GM12878 (cell line): ENCODE measurements around the gene NUFIP1. TPM values are rescaled to one million over a fixed set of nuclear protein-coding genes. Genes with fewer than 3 reads are reported as not detected.

Experiments used
- ATAC-seq: fragments of 200-7000 bp; cut with Tn5 transposase; 3 replicates; pipeline ENCODE4 v1.9.1; 2020; ENCODE audit warnings: mild to moderate bottlenecking, moderate library complexity
- BruUV-seq: library from RNA; stranded (reverse); fragments of 400-500 nt; replicated peaks from 2 replicates; lab custom pipeline; 2021; lab: Mats Ljungman, UMichigan
- CTCF ChIA-PET: fragments of 300-600 bp; sonication (Branson Sonifier 250); formaldehyde crosslinking; extraction: SDS; loops from one replicate; lab custom pipeline; 2021; ENCODE audit warnings: inconsistent platforms; lab: Yijun Ruan, JAX
- POLR2A ChIA-PET: fragments of 350-600 bp; formaldehyde crosslinking; extraction: SDS; loops from one replicate; lab custom pipeline; 2021; ENCODE audit warnings: inconsistent platforms; lab: Charles Lee
- RAD21 ChIA-PET: fragments of 300-600 bp; sonication (Branson Sonifier 250); formaldehyde crosslinking; loops from one replicate; lab custom pipeline; 2023; ENCODE audit warnings: antibody characterized with exemption; ENCODE audit not compliant: unreplicated experiment; lab: Charles Lee
- SMC1A ChIA-PET: fragments of 300-600 bp; sonication (Branson Sonifier 250); formaldehyde crosslinking; loops from one replicate; lab custom pipeline; 2023; ENCODE audit not compliant: unreplicated experiment, uncharacterized antibody; lab: Charles Lee
- DNase-seq: peaks from one replicate; pipeline ENCODE4 v3.0.0-alpha.2; 2011; ENCODE audit warnings: low read depth, low spot score
- FAIRE-seq: peaks from 3 replicates; lab custom pipeline; 2011; peaks lifted over from hg19 to GRCh38; lab: Jason Lieb, UNC
- H2AFZ ChIP-seq: 2 replicates; pipeline ENCODE4 v1.6.0; 2011; ENCODE audit warnings: low read depth, low read length, control low read depth; ENCODE audit not compliant: control insufficient read depth
- H3K27ac ChIP-seq: 2 replicates; pipeline ENCODE4 v1.5.1; 2011; ENCODE audit warnings: control low read depth; ENCODE audit not compliant: control insufficient read depth, insufficient read depth
- H3K27me3 ChIP-seq, 2 experiments: replicated peaks in 1 of 2; 2 replicates each; pipeline versions ENCODE4 v1.6.0 to v1.6.1; 2011; ENCODE audit warnings: low read length in 1 of 2; ENCODE audit not compliant: control insufficient read depth in 2 of 2, insufficient read depth in 2 of 2
- H3K36me3 ChIP-seq, 2 experiments: 2 replicates each; pipeline ENCODE4 v1.5.1; 2011; ENCODE audit warnings: low read length in 1 of 2; ENCODE audit not compliant: control insufficient read depth in 2 of 2, insufficient read depth in 2 of 2
- H3K4me1 ChIP-seq: 2 replicates; pipeline ENCODE4 v1.6.1; 2011; ENCODE audit warnings: mild to moderate bottlenecking, low read length, moderate library complexity, mixed read lengths; ENCODE audit not compliant: control insufficient read depth, insufficient read depth
- H3K4me2 ChIP-seq: 2 replicates; pipeline ENCODE4 v1.6.0; 2011; ENCODE audit warnings: control low read depth; ENCODE audit not compliant: control insufficient read depth, insufficient read depth
- H3K4me3 ChIP-seq: fragments of 200-600 bp; sonication (generic); 2 replicates; pipeline ENCODE4 v1.5.1; 2016
- H3K79me2 ChIP-seq: 2 replicates; pipeline ENCODE4 v1.6.0; 2011; ENCODE audit warnings: low read length; ENCODE audit not compliant: control insufficient read depth, insufficient read depth
- H3K9ac ChIP-seq: 2 replicates; pipeline ENCODE4 v1.8.0; 2011; ENCODE audit warnings: low read length, control low read depth, mixed read lengths; ENCODE audit not compliant: control insufficient read depth, insufficient read depth
- H3K9me3 ChIP-seq: replicated peaks from 3 replicates; pipeline ENCODE4 v1.5.1; 2011; ENCODE audit warnings: mild to moderate bottlenecking, low read length; ENCODE audit not compliant: control insufficient read depth, insufficient read depth
- H4K20me1 ChIP-seq: 2 replicates; pipeline ENCODE4 v1.6.0; 2011; ENCODE audit not compliant: control insufficient read depth, insufficient read depth
- BACH1 ChIP-seq: fragments of 450-650 bp; IDR thresholded peaks from 2 replicates; pipeline ENCODE4 v1.6.1; 2017; ENCODE audit warnings: mild to moderate bottlenecking, borderline replicate concordance
- EED ChIP-seq: sonication (generic); IDR thresholded peaks from 2 replicates; pipeline ENCODE4 v1.6.1; 2016; ENCODE audit warnings: antibody characterized with exemption, low read depth
- MTA3 ChIP-seq: IDR thresholded peaks from 2 replicates; pipeline ENCODE4 v1.6.1; 2012; ENCODE audit warnings: low read length, inconsistent platforms, borderline replicate concordance
- NFXL1 ChIP-seq: fragments of 450-650 bp; IDR thresholded peaks from 2 replicates; pipeline ENCODE4 v1.6.1; 2017; ENCODE audit warnings: antibody characterized with exemption, mild to moderate bottlenecking, borderline replicate concordance
- RAD51 ChIP-seq: fragments of 450-650 bp; IDR thresholded peaks from 2 replicates; pipeline ENCODE4 v1.6.1; 2016; ENCODE audit warnings: moderate library complexity, mild to moderate bottlenecking, inconsistent platforms
- RUNX3 ChIP-seq: IDR thresholded peaks from 2 replicates; pipeline ENCODE4 v1.6.1; 2012; ENCODE audit warnings: low read length, inconsistent platforms
- TCF12 ChIP-seq: IDR thresholded peaks from 2 replicates; pipeline ENCODE4 v1.6.1; 2011; ENCODE audit warnings: low read depth, mild to moderate bottlenecking, low read length
- TCF3 ChIP-seq: IDR thresholded peaks from 2 replicates; pipeline ENCODE4 v1.6.1; 2012; ENCODE audit warnings: low read depth, mild to moderate bottlenecking, low read length, borderline replicate concordance; ENCODE audit not compliant: insufficient read depth
- ZBED1 ChIP-seq: IDR thresholded peaks from 2 replicates; pipeline ENCODE4 v1.6.1; 2016; ENCODE audit warnings: borderline replicate concordance
- ZNF384 ChIP-seq: IDR thresholded peaks from 2 replicates; pipeline ENCODE4 v1.6.1; 2012; ENCODE audit warnings: low read depth, mild to moderate bottlenecking, low read length, improper control_type of control experiment, borderline replicate concordance
- ZNF622 ChIP-seq: fragments of 450-650 bp; IDR thresholded peaks from 2 replicates; pipeline ENCODE4 v1.6.1; 2017; ENCODE audit warnings: mild to moderate bottlenecking, inconsistent platforms
- WGBS: methylation state at CpG from one replicate; pipeline ENCODE4 v1.1.6; 2016; ENCODE audit warnings: low lambda C conversion rate; ENCODE audit not compliant: insufficient replicate concordance, insufficient coverage; ENCODE audit errors: missing lambda C conversion rate; 5-methylcytosine and 5-hydroxymethylcytosine counted together
- in situ Hi-C: fragments of 300-500 bp; cut with MboI; formaldehyde crosslinking; loops from 9 replicates; pipeline ENCODE4 v1.14.3; 2018; ENCODE audit warnings: mixed read lengths
- intact Hi-C: fragments of 100-400 bp; cut with micrococcal nuclease; formaldehyde crosslinking; loops from one replicate; pipeline ENCODE4 v1.14.2; 2022; ENCODE audit not compliant: unreplicated experiment
- polyA plus RNA-seq, 11 experiments: library from polyadenylated mRNA; depleted of rRNA in 4 of 11; unstranded in 6 of 11; stranded (reverse) in 5 of 11; fragments of >200 nt; fragmentation: Nextera tagmentation in 4 of 11; fragmentation: Illumina TruSeq in 1 of 11; extraction: Ambion mirVana in 4 of 11; extraction: Trizol in 1 of 11; gene quantifications; 1 replicate in 1 of 11; 2 replicates in 10 of 11; pipeline versions ENCODE4 v1.2.1 to v1.2.3, GENCODE V29; 2011 to 2016; ENCODE audit warnings: inconsistent platforms in 2 of 11, missing spikeins in 2 of 11, low read depth in 1 of 11
- total RNA-seq, 4 experiments: library from RNA; depleted of rRNA in 3 of 4; stranded (reverse); fragments of >200 nt in 3 of 4; fragmentation: Illumina TruSeq in 1 of 4; extraction: Trizol in 1 of 4; gene quantifications; 2 replicates each; pipeline versions ENCODE4 v1.2.1 to v1.2.3, GENCODE V29; 2013 to 2021
- TF ChIP-seq, protein P1 (sequence below): fragments of 450-650 bp; IDR thresholded peaks from 2 replicates; pipeline ENCODE4 v1.6.1; 2017; ENCODE audit warnings: borderline replicate concordance
- TF ChIP-seq, protein P2 (sequence below): IDR thresholded peaks from 2 replicates; pipeline ENCODE4 v1.6.1; 2011; ENCODE audit warnings: borderline replicate concordance, low read depth, mild to moderate bottlenecking, moderate library complexity, low read length; ENCODE audit not compliant: insufficient read depth, poor library complexity, severe bottlenecking
- TF ChIP-seq, protein P3 (sequence below): IDR thresholded peaks from 2 replicates; pipeline ENCODE4 v1.6.1; 2011; ENCODE audit warnings: low read depth, mild to moderate bottlenecking, low read length, moderate library complexity, borderline replicate concordance; ENCODE audit errors: extremely low read depth
- TF ChIP-seq, protein P4 (sequence below): fragments of 450-650 bp; formaldehyde crosslinking; IDR thresholded peaks from 2 replicates; pipeline ENCODE4 v1.5.0; 2022; ENCODE audit warnings: mild to moderate bottlenecking, missing genetic modification characterization
- TF ChIP-seq, protein P5 (sequence below): IDR thresholded peaks from 2 replicates; pipeline ENCODE4 v1.6.1; 2012; ENCODE audit warnings: low read length, inconsistent platforms

The NUFIP1 gene
- total and polyA plus RNA-seq, 10 of the 15 experiments (the other 5 are each of a cell fraction or from before 2014, with no cell fraction given), result 2.5 to 11.2 (median 7.0) TPM

DNA sequence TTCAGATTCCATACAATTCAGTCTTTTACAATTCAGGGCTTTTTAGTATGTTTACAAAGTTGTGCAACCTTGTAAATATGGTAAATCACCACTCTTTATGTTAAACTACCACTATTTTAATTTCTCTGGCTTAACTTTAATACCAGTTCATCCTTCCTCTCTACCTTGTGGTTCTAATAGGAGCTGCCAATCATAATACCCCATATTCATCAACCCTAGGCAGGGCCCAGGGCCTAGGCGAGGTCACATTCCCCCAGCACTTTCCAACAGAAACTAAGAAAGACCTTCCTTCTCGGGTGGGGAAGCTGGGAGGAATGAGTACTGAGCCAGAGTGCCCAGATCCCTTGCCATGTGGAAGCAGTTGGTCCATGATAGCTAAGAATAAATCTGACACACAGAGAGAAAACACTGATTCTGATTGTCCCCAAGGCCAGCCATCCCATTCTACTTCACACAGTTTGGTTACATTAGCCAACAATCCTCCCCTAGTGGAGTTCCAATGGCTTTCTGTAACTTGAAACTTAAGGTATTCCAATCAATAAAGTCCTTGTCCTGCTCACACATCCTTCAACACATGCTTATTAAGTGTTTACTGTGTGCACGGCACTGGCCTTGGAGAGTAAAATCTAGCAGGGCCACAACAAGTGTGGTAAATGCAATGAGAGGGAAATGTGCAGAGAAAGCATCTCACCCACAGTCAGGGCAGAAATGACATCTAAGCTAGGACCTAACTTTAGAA, 76.8 kb downstream of the NUFIP1 start:
- no peak for DNase-seq
- RAD21 ChIA-PET, result no interaction called here
- FAIRE-seq, result no peak

More for the DNA sequence above, 76.8 kb downstream of the NUFIP1 start:
- 29% methylated on average over 3 of the region's 3 CpGs for WGBS
- no peaks in the 10 kb centered on the region for H4K20me1 ChIP-seq
- no peaks in the 10 kb centered on the region for H3K79me2 ChIP-seq
- ATAC-seq, result no peak
- no peak overlapping the region for H2AFZ ChIP-seq
- no peak for TF ChIP-seq BACH1
- TF ChIP-seq, protein P1, sequence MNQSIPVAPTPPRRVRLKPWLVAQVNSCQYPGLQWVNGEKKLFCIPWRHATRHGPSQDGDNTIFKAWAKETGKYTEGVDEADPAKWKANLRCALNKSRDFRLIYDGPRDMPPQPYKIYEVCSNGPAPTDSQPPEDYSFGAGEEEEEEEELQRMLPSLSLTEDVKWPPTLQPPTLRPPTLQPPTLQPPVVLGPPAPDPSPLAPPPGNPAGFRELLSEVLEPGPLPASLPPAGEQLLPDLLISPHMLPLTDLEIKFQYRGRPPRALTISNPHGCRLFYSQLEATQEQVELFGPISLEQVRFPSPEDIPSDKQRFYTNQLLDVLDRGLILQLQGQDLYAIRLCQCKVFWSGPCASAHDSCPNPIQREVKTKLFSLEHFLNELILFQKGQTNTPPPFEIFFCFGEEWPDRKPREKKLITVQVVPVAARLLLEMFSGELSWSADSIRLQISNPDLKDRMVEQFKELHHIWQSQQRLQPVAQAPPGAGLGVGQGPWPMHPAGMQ, result no peak
- TF ChIP-seq TCF12, result no peak
- no peak for TF ChIP-seq RUNX3
- no peak for TF ChIP-seq MTA3
- TF ChIP-seq NFXL1, result no peak
- TF ChIP-seq, protein P2, sequence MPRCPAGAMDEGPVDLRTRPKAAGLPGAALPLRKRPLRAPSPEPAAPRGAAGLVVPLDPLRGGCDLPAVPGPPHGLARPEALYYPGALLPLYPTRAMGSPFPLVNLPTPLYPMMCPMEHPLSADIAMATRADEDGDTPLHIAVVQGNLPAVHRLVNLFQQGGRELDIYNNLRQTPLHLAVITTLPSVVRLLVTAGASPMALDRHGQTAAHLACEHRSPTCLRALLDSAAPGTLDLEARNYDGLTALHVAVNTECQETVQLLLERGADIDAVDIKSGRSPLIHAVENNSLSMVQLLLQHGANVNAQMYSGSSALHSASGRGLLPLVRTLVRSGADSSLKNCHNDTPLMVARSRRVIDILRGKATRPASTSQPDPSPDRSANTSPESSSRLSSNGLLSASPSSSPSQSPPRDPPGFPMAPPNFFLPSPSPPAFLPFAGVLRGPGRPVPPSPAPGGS, result no peak
- TF ChIP-seq, protein P3, sequence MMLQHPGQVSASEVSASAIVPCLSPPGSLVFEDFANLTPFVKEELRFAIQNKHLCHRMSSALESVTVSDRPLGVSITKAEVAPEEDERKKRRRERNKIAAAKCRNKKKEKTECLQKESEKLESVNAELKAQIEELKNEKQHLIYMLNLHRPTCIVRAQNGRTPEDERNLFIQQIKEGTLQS, result no peak
- TF ChIP-seq ZNF384, result no peak
- TF ChIP-seq, protein P4, sequence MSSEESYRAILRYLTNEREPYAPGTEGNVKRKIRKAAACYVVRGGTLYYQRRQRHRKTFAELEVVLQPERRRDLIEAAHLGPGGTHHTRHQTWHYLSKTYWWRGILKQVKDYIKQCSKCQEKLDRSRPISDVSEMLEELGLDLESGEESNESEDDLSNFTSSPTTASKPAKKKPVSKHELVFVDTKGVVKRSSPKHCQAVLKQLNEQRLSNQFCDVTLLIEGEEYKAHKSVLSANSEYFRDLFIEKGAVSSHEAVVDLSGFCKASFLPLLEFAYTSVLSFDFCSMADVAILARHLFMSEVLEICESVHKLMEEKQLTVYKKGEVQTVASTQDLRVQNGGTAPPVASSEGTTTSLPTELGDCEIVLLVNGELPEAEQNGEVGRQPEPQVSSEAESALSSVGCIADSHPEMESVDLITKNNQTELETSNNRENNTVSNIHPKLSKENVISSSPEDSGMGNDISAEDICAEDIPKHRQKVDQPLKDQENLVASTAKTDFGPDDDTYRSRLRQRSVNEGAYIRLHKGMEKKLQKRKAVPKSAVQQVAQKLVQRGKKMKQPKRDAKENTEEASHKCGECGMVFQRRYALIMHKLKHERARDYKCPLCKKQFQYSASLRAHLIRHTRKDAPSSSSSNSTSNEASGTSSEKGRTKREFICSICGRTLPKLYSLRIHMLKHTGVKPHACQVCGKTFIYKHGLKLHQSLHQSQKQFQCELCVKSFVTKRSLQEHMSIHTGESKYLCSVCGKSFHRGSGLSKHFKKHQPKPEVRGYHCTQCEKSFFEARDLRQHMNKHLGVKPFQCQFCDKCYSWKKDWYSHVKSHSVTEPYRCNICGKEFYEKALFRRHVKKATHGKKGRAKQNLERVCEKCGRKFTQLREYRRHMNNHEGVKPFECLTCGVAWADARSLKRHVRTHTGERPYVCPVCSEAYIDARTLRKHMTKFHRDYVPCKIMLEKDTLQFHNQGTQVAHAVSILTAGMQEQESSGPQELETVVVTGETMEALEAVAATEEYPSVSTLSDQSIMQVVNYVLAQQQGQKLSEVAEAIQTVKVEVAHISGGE, result no peak
- no peak for TF ChIP-seq RAD51
- no peak for TF ChIP-seq EED
- no peak for TF ChIP-seq TCF3
- TF ChIP-seq ZBED1, result no peak
- TF ChIP-seq ZNF622, result no peak
- TF ChIP-seq, protein P5, sequence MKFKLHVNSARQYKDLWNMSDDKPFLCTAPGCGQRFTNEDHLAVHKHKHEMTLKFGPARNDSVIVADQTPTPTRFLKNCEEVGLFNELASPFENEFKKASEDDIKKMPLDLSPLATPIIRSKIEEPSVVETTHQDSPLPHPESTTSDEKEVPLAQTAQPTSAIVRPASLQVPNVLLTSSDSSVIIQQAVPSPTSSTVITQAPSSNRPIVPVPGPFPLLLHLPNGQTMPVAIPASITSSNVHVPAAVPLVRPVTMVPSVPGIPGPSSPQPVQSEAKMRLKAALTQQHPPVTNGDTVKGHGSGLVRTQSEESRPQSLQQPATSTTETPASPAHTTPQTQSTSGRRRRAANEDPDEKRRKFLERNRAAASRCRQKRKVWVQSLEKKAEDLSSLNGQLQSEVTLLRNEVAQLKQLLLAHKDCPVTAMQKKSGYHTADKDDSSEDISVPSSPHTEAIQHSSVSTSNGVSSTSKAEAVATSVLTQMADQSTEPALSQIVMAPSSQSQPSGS, result no peak
- CTCF ChIA-PET, result no interaction called here
- in situ Hi-C loops (no loop called here), intact Hi-C loops (loop anchor here (10.0 kb wide), 2 partner anchors 338 to 402 kb away; partner anchors contain the start of gene TSC22D1)
- no peaks in the 10 kb centered on the region for H3K27me3 ChIP-seq
- H3K4me2 ChIP-seq, result no peak overlapping the region
- H3K9me3 ChIP-seq, result no peaks in the 10 kb centered on the region; the same call in 2 of the 3 replicates
- H3K4me3 ChIP-seq, result no peak overlapping the region
- no peaks in the 10 kb centered on the region for H3K36me3 ChIP-seq
- no peak overlapping the region for H3K27ac ChIP-seq
- no peak overlapping the region for H3K9ac ChIP-seq
- SMC1A ChIA-PET, result no interaction called here
- POLR2A ChIA-PET, result no interaction called here
- H3K4me1 ChIP-seq, result peaks cover 4% of the 10 kb centered on the region
- BruUV-seq, result no TSS peak
